D721Med (cell line): ENCODE measurements around the gene IPO8.

Source experiments
- DNase-seq: peaks from one replicate; pipeline ENCODE4 v3.0.0; 2011; ENCODE audit warnings: low spot score; ENCODE audit not compliant: insufficient read length
- FAIRE-seq: peaks from 2 replicates; lab custom pipeline; 2011; peaks lifted over from hg19 to GRCh38; lab: Jason Lieb, UNC
- TF ChIP-seq, protein P1 (sequence below): IDR thresholded peaks from 2 replicates; pipeline ENCODE4 v1.5.1; 2012; ENCODE audit warnings: mild to moderate bottlenecking, control low read depth; ENCODE audit not compliant: insufficient read depth; ENCODE audit errors: missing control alignments

IPO8 gene

DNA sequence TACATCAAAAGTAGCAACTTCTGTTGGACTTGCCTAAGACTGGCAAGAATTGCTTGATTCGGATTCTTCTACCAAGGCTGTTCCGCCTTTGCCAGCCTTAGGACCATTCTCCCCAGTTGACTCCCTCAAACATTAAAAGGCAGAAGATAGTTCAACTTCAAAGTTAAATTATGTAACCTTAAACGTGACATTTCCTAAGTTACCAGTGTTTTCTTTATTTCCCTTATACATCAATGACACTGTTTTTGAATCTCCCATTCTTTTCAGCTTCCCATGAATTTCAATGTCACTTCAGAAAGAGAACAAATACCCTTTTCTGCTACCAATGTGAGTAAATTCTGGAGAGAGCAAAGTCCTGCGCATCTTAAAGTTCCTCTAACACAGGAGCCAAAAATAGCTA, 33.9 kb upstream of the IPO8 start:
- FAIRE-seq (no peak), DNase-seq (no peak)
- TF ChIP-seq, protein P1, sequence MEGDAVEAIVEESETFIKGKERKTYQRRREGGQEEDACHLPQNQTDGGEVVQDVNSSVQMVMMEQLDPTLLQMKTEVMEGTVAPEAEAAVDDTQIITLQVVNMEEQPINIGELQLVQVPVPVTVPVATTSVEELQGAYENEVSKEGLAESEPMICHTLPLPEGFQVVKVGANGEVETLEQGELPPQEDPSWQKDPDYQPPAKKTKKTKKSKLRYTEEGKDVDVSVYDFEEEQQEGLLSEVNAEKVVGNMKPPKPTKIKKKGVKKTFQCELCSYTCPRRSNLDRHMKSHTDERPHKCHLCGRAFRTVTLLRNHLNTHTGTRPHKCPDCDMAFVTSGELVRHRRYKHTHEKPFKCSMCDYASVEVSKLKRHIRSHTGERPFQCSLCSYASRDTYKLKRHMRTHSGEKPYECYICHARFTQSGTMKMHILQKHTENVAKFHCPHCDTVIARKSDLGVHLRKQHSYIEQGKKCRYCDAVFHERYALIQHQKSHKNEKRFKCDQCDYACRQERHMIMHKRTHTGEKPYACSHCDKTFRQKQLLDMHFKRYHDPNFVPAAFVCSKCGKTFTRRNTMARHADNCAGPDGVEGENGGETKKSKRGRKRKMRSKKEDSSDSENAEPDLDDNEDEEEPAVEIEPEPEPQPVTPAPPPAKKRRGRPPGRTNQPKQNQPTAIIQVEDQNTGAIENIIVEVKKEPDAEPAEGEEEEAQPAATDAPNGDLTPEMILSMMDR, result no peak

DNA sequence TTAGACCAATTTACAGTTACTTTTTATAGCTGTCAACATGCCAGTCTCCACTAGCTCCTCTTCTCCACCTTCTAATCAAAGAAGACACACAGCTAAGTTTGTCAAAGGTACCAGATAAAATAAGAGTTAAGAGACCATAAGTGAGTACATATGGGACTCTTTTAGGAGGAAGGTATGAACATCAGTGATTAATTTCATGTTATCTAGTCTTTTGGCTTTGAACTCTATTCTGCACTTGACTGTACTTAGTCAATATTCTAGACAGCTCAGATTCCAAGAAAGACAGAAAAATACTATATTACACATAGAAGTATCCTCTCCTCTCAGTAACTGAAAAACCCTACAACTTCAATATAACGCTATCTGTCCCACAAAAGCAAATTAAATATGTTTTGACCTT, 31.0 kb upstream of the IPO8 start:
- TF ChIP-seq, protein P1, result no peak
- FAIRE-seq, result no peak
- DNase-seq, result no peak

DNA sequence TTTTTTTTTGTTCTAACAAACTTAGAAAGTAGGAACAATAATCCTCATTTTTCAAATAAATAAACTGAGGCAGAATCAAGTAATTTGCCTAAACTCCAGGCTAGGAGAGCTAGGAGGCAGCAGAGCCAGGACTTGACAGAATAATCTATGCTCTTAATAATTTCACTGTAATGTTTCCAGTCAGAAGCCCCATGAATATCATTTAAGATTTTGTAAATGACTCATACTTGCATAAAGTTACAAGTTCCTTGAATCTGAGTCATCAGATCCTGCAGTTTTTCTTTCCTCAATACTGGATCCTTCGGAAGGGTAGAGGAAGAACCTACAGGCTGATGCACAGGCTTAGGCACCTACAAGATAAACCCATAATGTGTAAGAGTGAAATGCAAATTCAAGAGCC, 30.1 kb upstream of the IPO8 start:
- no peak for FAIRE-seq
- no peak for DNase-seq
- TF ChIP-seq, protein P1, result no peak

DNA sequence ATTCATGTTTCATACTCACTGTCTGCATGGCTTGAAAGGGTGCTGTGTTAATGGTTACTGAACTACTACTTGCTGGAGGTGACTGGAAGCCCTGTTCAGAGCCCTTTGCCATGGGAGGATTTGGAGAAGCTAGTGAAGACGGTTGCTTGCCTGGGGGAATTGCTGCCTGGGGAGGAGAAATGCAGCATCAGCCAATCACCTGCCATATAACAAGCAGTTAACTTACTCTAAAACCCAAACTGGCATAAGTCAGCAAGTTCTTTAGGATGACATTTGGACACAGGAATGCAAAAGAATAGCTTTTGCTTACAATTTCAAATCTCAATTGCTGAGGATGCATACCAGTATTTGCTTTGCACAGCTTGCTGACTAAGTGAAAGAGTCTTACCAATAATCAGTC, 23.4 kb upstream of the IPO8 start:
- no peak for FAIRE-seq

DNA sequence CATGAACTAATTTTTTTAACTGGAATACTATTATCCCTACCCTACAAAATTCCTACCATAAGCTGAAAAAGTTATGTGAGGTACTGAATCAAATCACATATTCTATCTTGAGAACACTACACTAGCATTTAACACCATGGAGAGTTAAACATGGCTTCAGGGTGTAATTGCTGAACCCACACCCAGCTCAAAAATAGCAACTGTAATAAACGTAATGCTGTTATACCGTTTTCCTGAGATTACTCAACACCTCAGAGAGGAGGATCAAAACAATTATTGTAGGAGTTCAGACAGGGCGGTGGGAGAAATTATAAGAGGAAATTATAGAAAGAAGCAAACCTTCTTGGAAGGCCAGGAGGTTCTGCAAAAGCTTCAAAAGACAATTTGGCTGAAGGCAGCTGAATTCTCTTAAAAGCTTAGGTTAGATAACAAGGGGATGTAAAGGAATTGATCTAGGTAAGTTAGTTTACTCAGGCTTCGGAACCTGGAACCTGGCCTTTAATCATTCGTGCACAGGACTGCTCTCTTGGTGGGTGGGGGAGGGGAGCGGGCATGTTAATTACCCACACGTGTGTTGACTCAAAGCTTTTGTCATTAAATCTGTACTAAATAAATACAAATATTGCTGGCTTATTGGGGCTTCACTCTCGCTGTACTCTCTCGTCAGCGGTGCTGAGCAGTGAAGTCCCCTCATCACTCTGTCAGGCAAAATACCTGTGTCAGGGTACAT, 12.1 kb upstream of the IPO8 start:
- FAIRE-seq (no peak), DNase-seq (no peak)
- TF ChIP-seq, protein P1, result no peak

More for the DNA sequence above, 23.4 kb upstream of the IPO8 start:
- no peak for DNase-seq
- TF ChIP-seq, protein P1, result no peak

DNA sequence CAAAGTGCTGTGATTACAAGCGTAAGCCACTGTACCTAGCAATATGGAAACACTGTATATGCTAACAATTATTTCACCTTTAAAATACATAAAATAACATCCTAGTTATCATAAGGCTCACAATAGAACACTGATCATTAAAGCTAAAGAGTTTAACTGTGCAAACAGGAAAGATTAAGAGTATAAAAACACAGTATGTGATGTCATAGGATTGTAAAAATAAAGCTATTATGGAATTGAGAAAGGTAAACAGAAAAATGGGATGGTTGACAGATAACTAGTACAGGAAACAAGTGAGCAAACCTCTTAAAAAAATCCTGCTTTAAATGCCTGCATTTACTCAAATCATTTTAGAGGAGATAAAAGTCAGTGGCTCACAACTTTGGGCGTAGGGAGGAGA, 10.8 kb upstream of the IPO8 start:
- FAIRE-seq (no peak), DNase-seq (no peak)
- TF ChIP-seq, protein P1, result no peak

DNA sequence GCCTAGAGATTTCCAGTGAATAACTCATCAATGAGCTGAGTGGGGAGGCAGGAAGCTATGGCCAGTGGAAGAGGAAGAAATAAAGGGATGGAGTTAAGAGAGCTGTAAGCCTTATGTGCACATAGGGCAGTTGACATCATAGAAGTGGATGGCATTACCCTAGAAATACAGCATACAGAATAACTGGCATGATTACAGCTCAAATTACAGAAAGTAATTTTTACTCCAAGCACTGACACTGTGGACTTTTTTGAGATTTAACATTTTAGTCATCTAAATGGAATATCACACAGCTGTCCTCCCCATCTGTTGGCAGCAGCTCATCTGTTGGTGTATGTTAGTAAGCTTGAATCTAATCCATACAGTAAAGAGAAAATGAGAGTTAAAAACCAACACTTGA, 5.4 kb upstream of the IPO8 start:
- TF ChIP-seq, protein P1, result no peak
- FAIRE-seq (no peak), DNase-seq (no peak)
